ENCODE data around the gene TNK2. TPM values are rescaled to one million over a fixed set of nuclear protein-coding genes. Genes with fewer than 3 reads are reported as not detected.
A peak's percentile ranks its signal among the peaks of the same experiment; 100 is the strongest.

TNK2 gene
- total RNA-seq, 5 donors from 2014 or later (not counting 1 experiment from before 2014, with no cell fraction given): 159 to 198 (median 181) TPM

GRCh38 chr3:195870937-195871336, 37.4 kb downstream of the TNK2 start:
- Mint-ChIP-seq H3K36me3 (peaks cover 8% of the 10 kb centered on the region), H3K4me3 (no peak overlapping the region), H3K4me1 (peaks cover 0 to 1% (median 0%) of the 10 kb centered on the region in 3 donors), H3K9me3 (no peaks in the 10 kb centered on the region), H3K27ac (no peak overlapping the region), H3K27me3 (no peaks in the 10 kb centered on the region)
- POLR2A ChIA-PET: no interaction called here
- WGBS (ENCODE audit: insufficient coverage): 85% methylated on average over 6 of the region's 12 CpGs
- ATAC-seq (replicated peaks in 1 of 4) (no peak), DNase-seq (no peak)
- no peaks in the 10 kb centered on the region for H3K27me3 ChIP-seq (replicated peaks in 1 of 2; ENCODE audit: control insufficient read depth in 2 of 2, extremely low read depth in 1 of 2, insufficient read depth in 2 of 2, low read length in 1 of 2)
- no peaks in the 10 kb centered on the region for H3K4me1 ChIP-seq (ENCODE audit: control insufficient read depth in 1 of 2, extremely low read depth in 1 of 2, insufficient read depth in 2 of 2, low read length in 2 of 2)
- no peak overlapping the region for H3K27ac ChIP-seq (ENCODE audit: low read length)
- H3K9me3 ChIP-seq: no peaks in the 10 kb centered on the region
- H3K36me3 ChIP-seq (ENCODE audit: control insufficient read depth in 2 of 2, extremely low read depth in 1 of 2, insufficient read depth in 1 of 2, low read length in 1 of 2): peaks cover 22 to 63% of the 10 kb centered on the region in 2 donors
- no peak overlapping the region for H3K4me3 ChIP-seq (ENCODE audit: control insufficient read depth in 1 of 2, extremely low read depth in 1 of 2, low read length in 1 of 2)
- CTCF ChIA-PET: no interaction called here

- Mint-ChIP-seq H3K4me1 (no peaks in the 10 kb centered on the region), H3K4me3 (no peak overlapping the region), H3K27me3 (no peaks in the 10 kb centered on the region), H3K27ac (no peak overlapping the region), H3K36me3 (peaks cover 7% of the 10 kb centered on the region), H3K9me3 (no peaks in the 10 kb centered on the region)
- CTCF ChIA-PET: no interaction called here
- Histone ChIP-seq H3K36me3 (ENCODE audit: control insufficient read depth in 2 of 2, extremely low read depth in 1 of 2, insufficient read depth in 1 of 2, low read length in 1 of 2) (peaks cover 20 to 60% of the 10 kb centered on the region in 2 donors), H3K27ac (ENCODE audit: low read length) (no peak overlapping the region), H3K9me3 (no peaks in the 10 kb centered on the region), H3K4me3 (ENCODE audit: control insufficient read depth in 1 of 2, extremely low read depth in 1 of 2, low read length in 1 of 2) (no peak overlapping the region), H3K27me3 (replicated peaks in 1 of 2; ENCODE audit: control insufficient read depth in 2 of 2, extremely low read depth in 1 of 2, insufficient read depth in 2 of 2, low read length in 1 of 2) (no peaks in the 10 kb centered on the region), H3K4me1 (ENCODE audit: control insufficient read depth in 1 of 2, extremely low read depth in 1 of 2, insufficient read depth in 2 of 2, low read length in 2 of 2) (no peaks in the 10 kb centered on the region)
- DNase-seq (no peak), ATAC-seq (replicated peaks in 1 of 4) (no peak)
- WGBS (ENCODE audit: insufficient coverage): 94% methylated on average over 3 of the region's 7 CpGs
- POLR2A ChIA-PET: interaction anchor here in 1 of 2 donors (0.7 kb wide), 1 partner anchor 38 kb away, joined by 3 read pairs; the partner anchor contains the start of gene TNK2
Measured at GRCh38 chr3:195870442-195870841, 37.9 kb downstream of the TNK2 start.

GRCh38 chr3:195869413-195870001, 38.8 kb downstream of the TNK2 start:
- Mint-ChIP-seq H3K4me1 (no peaks in the 10 kb centered on the region), H3K27ac (peak overlapping the region in 1 of 2 donors; percentile 16), H3K9me3 (no peaks in the 10 kb centered on the region), H3K36me3 (peaks cover 9% of the 10 kb centered on the region), H3K4me3 (no peak overlapping the region), H3K27me3 (no peaks in the 10 kb centered on the region)
- Histone ChIP-seq H3K9me3 (no peaks in the 10 kb centered on the region), H3K4me3 (ENCODE audit: control insufficient read depth in 1 of 2, extremely low read depth in 1 of 2, low read length in 1 of 2) (no peak overlapping the region), H3K4me1 (ENCODE audit: control insufficient read depth in 1 of 2, extremely low read depth in 1 of 2, insufficient read depth in 2 of 2, low read length in 2 of 2) (no peaks in the 10 kb centered on the region), H3K27me3 (replicated peaks in 1 of 2; ENCODE audit: control insufficient read depth in 2 of 2, extremely low read depth in 1 of 2, insufficient read depth in 2 of 2, low read length in 1 of 2) (no peaks in the 10 kb centered on the region), H3K27ac (ENCODE audit: low read length) (no peak overlapping the region), H3K36me3 (ENCODE audit: control insufficient read depth in 2 of 2, extremely low read depth in 1 of 2, insufficient read depth in 1 of 2, low read length in 1 of 2) (peaks cover 19 to 59% of the 10 kb centered on the region in 2 donors)
- no peak for ATAC-seq (replicated peaks in 1 of 4)
- ChIA-PET POLR2A (interaction anchor here in 1 of 2 donors (0.7 kb wide), 1 partner anchor 38 kb away, joined by 3 read pairs; the partner anchor contains the start of gene TNK2), CTCF (no interaction called here)
- WGBS (ENCODE audit: insufficient coverage): 96% methylated on average over 30 of the region's 31 CpGs
- no peak for DNase-seq

DNA sequence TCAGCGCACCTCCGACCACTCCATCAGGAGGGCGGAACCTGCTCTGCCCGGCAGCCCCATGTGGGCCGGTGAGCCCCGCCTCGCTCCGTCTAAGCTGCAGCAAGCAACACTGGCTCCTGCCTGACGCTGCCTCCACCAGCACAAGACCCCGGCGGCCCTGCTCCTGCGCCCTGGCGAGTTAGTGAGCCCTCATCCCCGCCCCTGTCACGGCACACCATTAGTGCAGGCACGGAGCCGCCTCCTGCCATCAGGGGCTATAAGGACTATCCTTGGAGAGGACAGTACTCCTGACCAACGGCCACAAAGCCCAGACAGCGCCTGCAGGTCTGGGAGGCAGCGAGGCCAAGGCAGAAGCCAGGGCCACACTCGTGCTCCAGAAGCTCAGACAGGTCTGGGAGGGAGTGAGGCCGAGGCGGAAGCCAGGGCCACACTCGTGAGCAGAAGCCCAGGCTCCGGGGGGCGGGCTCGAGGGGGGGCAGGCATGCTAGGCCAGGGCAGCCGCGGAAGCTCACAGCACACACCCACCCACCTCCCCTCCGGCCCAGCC, 39.4 kb downstream of the TNK2 start:
- WGBS (ENCODE audit: insufficient coverage): over 99% methylated on average over 21 of the region's 30 CpGs
- Mint-ChIP-seq H3K36me3 (peaks cover 9% of the 10 kb centered on the region), H3K27ac (no peak overlapping the region), H3K4me1 (no peaks in the 10 kb centered on the region), H3K4me3 (no peak overlapping the region), H3K9me3 (no peaks in the 10 kb centered on the region), H3K27me3 (no peaks in the 10 kb centered on the region)
- Histone ChIP-seq H3K36me3 (ENCODE audit: control insufficient read depth in 2 of 2, extremely low read depth in 1 of 2, insufficient read depth in 1 of 2, low read length in 1 of 2) (peaks cover 19 to 59% of the 10 kb centered on the region in 2 donors), H3K4me1 (ENCODE audit: control insufficient read depth in 1 of 2, extremely low read depth in 1 of 2, insufficient read depth in 2 of 2, low read length in 2 of 2) (no peaks in the 10 kb centered on the region), H3K27ac (ENCODE audit: low read length) (no peak overlapping the region), H3K9me3 (no peaks in the 10 kb centered on the region), H3K4me3 (ENCODE audit: control insufficient read depth in 1 of 2, extremely low read depth in 1 of 2, low read length in 1 of 2) (no peak overlapping the region), H3K27me3 (replicated peaks in 1 of 2; ENCODE audit: control insufficient read depth in 2 of 2, extremely low read depth in 1 of 2, insufficient read depth in 2 of 2, low read length in 1 of 2) (no peaks in the 10 kb centered on the region)
- ChIA-PET POLR2A (no interaction called here), CTCF (no interaction called here)
- no peak for ATAC-seq (replicated peaks in 1 of 4)
- DNase-seq: no peak

DNA sequence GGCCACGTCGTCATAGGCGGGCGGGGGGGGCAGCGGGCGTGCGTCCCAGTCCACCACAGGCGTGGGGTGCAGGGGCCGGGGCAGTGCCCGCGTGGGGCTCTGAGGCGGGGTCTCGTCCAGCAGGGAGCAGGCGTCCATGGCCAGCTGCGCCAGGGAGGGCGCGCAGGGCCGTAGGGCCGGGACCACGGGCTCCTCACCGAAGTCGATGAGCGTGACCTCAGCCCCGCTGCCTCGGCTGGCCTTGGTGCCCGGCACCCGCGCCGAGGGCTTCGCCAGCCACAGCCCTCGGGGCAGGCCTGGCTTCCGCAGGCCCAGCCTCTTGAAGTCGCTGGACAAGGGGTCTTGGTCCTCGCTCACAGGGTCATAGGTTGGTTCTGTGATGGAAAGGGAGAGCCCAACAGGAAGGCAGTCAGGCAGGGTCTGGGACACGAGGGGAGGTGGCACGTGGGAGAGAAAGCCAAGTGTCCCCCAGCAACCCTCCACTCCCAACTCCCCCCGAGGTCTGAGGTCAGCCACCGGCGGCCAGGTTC, 40.0 kb downstream of the TNK2 start:
- Mint-ChIP-seq H3K36me3 (peaks cover 9% of the 10 kb centered on the region), H3K9me3 (no peaks in the 10 kb centered on the region), H3K4me3 (no peak overlapping the region), H3K4me1 (no peaks in the 10 kb centered on the region), H3K27ac (no peak overlapping the region), H3K27me3 (no peaks in the 10 kb centered on the region)
- POLR2A ChIA-PET: no interaction called here
- H3K27ac ChIP-seq (ENCODE audit: low read length): no peak overlapping the region
- no peak overlapping the region for H3K4me3 ChIP-seq (ENCODE audit: control insufficient read depth in 1 of 2, extremely low read depth in 1 of 2, low read length in 1 of 2)
- no peaks in the 10 kb centered on the region for H3K4me1 ChIP-seq (ENCODE audit: control insufficient read depth in 1 of 2, extremely low read depth in 1 of 2, insufficient read depth in 2 of 2, low read length in 2 of 2)
- CTCF ChIA-PET: no interaction called here
- DNase-seq (no peak), ATAC-seq (replicated peaks in 1 of 4) (no peak)
- H3K36me3 ChIP-seq (ENCODE audit: control insufficient read depth in 2 of 2, extremely low read depth in 1 of 2, insufficient read depth in 1 of 2, low read length in 1 of 2): peaks cover 19 to 63% of the 10 kb centered on the region in 2 donors
- no peaks in the 10 kb centered on the region for H3K9me3 ChIP-seq
- 96% methylated on average over 27 of the region's 39 CpGs for WGBS (ENCODE audit: insufficient coverage)
- H3K27me3 ChIP-seq (replicated peaks in 1 of 2; ENCODE audit: control insufficient read depth in 2 of 2, extremely low read depth in 1 of 2, insufficient read depth in 2 of 2, low read length in 1 of 2): no peaks in the 10 kb centered on the region

GRCh38 chr3:195867631-195868335, 40.6 kb downstream of the TNK2 start:
- H3K4me1 ChIP-seq (ENCODE audit: control insufficient read depth in 1 of 2, extremely low read depth in 1 of 2, insufficient read depth in 2 of 2, low read length in 2 of 2): no peaks in the 10 kb centered on the region
- CTCF ChIA-PET: no interaction called here
- peaks cover 9% of the 10 kb centered on the region for H3K36me3 Mint-ChIP-seq
- no peaks in the 10 kb centered on the region for H3K27me3 Mint-ChIP-seq
- POLR2A ChIA-PET: no interaction called here
- H3K36me3 ChIP-seq (ENCODE audit: control insufficient read depth in 2 of 2, extremely low read depth in 1 of 2, insufficient read depth in 1 of 2, low read length in 1 of 2): peaks cover 18 to 60% of the 10 kb centered on the region in 2 donors
- no peak overlapping the region for H3K27ac ChIP-seq (ENCODE audit: low read length)
- no peaks in the 10 kb centered on the region for H3K27me3 ChIP-seq (replicated peaks in 1 of 2; ENCODE audit: control insufficient read depth in 2 of 2, extremely low read depth in 1 of 2, insufficient read depth in 2 of 2, low read length in 1 of 2)
- H3K9me3 Mint-ChIP-seq: no peaks in the 10 kb centered on the region
- ATAC-seq (replicated peaks in 1 of 4): no peak
- no peak overlapping the region for H3K4me3 Mint-ChIP-seq
- peaks cover 0 to 2% (median 0%) of the 10 kb centered on the region in 3 donors for H3K4me1 Mint-ChIP-seq
- DNase-seq: no peak
- H3K9me3 ChIP-seq: no peaks in the 10 kb centered on the region
- H3K27ac Mint-ChIP-seq: no peak overlapping the region
- H3K4me3 ChIP-seq (ENCODE audit: control insufficient read depth in 1 of 2, extremely low read depth in 1 of 2, low read length in 1 of 2): no peak overlapping the region
- 97% methylated on average over 28 of the region's 40 CpGs for WGBS (ENCODE audit: insufficient coverage)

Measured in T-cell (primary cell).